Measurements from ENCODE around the gene BOLL.
"Not testable (repeated sequence)": the region's sequence is repeated elsewhere in the genome, so short reads cannot be mapped to it uniquely, and the experiment has no call there.

Gene BOLL

GRCh38 chr2:197760293-197760657 lies 24.8 kb downstream of the BOLL start:
- no peak for ATAC-seq (ENCODE audit: low read depth)
- H3K36me3 Mint-ChIP-seq = no peaks in the 10 kb centered on the region
- peaks cover 5% of the 10 kb centered on the region for H3K27me3 Mint-ChIP-seq
- no peak for DNase-seq (ENCODE audit: low spot score in 2 of 2)
- no peak overlapping the region for H3K4me3 Mint-ChIP-seq
- H3K4me1 Mint-ChIP-seq = no peaks in the 10 kb centered on the region
- H3K27ac Mint-ChIP-seq = no peak overlapping the region
- H3K9me3 Mint-ChIP-seq = peaks cover 10% of the 10 kb centered on the region

GRCh38 chr2:197759625-197760292 lies 25.4 kb downstream of the BOLL start:
- no peak overlapping the region for H3K4me3 Mint-ChIP-seq
- no peaks in the 10 kb centered on the region for H3K4me1 Mint-ChIP-seq
- H3K27me3 Mint-ChIP-seq = peaks cover 5% of the 10 kb centered on the region
- no peaks in the 10 kb centered on the region for H3K36me3 Mint-ChIP-seq
- no peak for ATAC-seq (ENCODE audit: low read depth)
- no peak for DNase-seq (ENCODE audit: low spot score in 2 of 2)
- peaks cover 10% of the 10 kb centered on the region for H3K9me3 Mint-ChIP-seq
- H3K27ac Mint-ChIP-seq = no peak overlapping the region

- no peak for DNase-seq (ENCODE audit: low spot score in 2 of 2)
- peaks cover 10% of the 10 kb centered on the region for H3K9me3 Mint-ChIP-seq
- H3K27ac Mint-ChIP-seq = no peak overlapping the region
- no peak overlapping the region for H3K4me3 Mint-ChIP-seq
- H3K36me3 Mint-ChIP-seq = no peaks in the 10 kb centered on the region
- no peaks in the 10 kb centered on the region for H3K4me1 Mint-ChIP-seq
- ATAC-seq (ENCODE audit: low read depth) = no peak
- peaks cover 5% of the 10 kb centered on the region for H3K27me3 Mint-ChIP-seq
These were observed 26.1 kb downstream of the BOLL start for GRCh38 chr2:197759013-197759412.

GRCh38 chr2:197740200-197740599 lies 44.9 kb downstream of the BOLL start:
- Mint-ChIP-seq H3K27ac (no peak overlapping the region), H3K36me3 (no peaks in the 10 kb centered on the region), H3K4me1 (no peaks in the 10 kb centered on the region), H3K27me3 (peaks cover 9% of the 10 kb centered on the region), H3K4me3 (no peak overlapping the region), H3K9me3 (no peaks in the 10 kb centered on the region)
- DNase-seq (ENCODE audit: low spot score in 2 of 2) (no peak), ATAC-seq (ENCODE audit: low read depth) (no peak)

- H3K4me1 Mint-ChIP-seq; H3K9me3 Mint-ChIP-seq; H3K4me3 Mint-ChIP-seq; ATAC-seq (ENCODE audit: low read depth); H3K36me3 Mint-ChIP-seq; H3K27ac Mint-ChIP-seq; DNase-seq (ENCODE audit: low spot score in 2 of 2); H3K27me3 Mint-ChIP-seq: not testable (repeated sequence)
These were observed 56.3 kb downstream of the BOLL start for GRCh38 chr2:197728555-197729544.

- Mint-ChIP-seq H3K9me3 (peaks cover 3% of the 10 kb centered on the region), H3K27ac (no peak overlapping the region), H3K4me1 (no peaks in the 10 kb centered on the region), H3K36me3 (peaks cover 1% of the 10 kb centered on the region), H3K27me3 (no peaks in the 10 kb centered on the region), H3K4me3 (no peak overlapping the region)
- ATAC-seq (ENCODE audit: low read depth) = no peak
- DNase-seq (ENCODE audit: low spot score in 2 of 2) = no peak
These were observed 58.1 kb downstream of the BOLL start for GRCh38 chr2:197727011-197727410.

GRCh38 chr2:197717863-197718262 lies 67.3 kb downstream of the BOLL start:
- Mint-ChIP-seq H3K9me3 (no peaks in the 10 kb centered on the region), H3K4me1 (peaks cover 5% of the 10 kb centered on the region), H3K27me3 (no peaks in the 10 kb centered on the region), H3K27ac (no peak overlapping the region), H3K4me3 (no peak overlapping the region), H3K36me3 (peaks cover 4% of the 10 kb centered on the region)
- DNase-seq (ENCODE audit: low spot score in 2 of 2) = no peak
- no peak for ATAC-seq (ENCODE audit: low read depth)

- H3K36me3 Mint-ChIP-seq = peaks cover 17% of the 10 kb centered on the region
- peaks cover 26% of the 10 kb centered on the region for H3K4me1 Mint-ChIP-seq
- no peak for ATAC-seq (ENCODE audit: low read depth)
- no peak overlapping the region for H3K27ac Mint-ChIP-seq
- DNase-seq (ENCODE audit: low spot score in 2 of 2) = no peak
- no peaks in the 10 kb centered on the region for H3K27me3 Mint-ChIP-seq
- H3K4me3 Mint-ChIP-seq = no peak overlapping the region
- H3K9me3 Mint-ChIP-seq = no peaks in the 10 kb centered on the region
These were observed 71.8 kb downstream of the BOLL start for GRCh38 chr2:197713271-197713670.

- H3K36me3 Mint-ChIP-seq = peaks cover 17% of the 10 kb centered on the region
- peaks cover 36% of the 10 kb centered on the region for H3K4me1 Mint-ChIP-seq
These were observed 73.5 kb downstream of the BOLL start for GRCh38 chr2:197711578-197711977.

GRCh38 chr2:197710424-197711042 lies 74.6 kb downstream of the BOLL start:
- peaks cover 42% of the 10 kb centered on the region for H3K4me1 Mint-ChIP-seq
- H3K36me3 Mint-ChIP-seq = peaks cover 15% of the 10 kb centered on the region
- H3K9me3 Mint-ChIP-seq = no peaks in the 10 kb centered on the region
- no peak overlapping the region for H3K4me3 Mint-ChIP-seq
- H3K27ac Mint-ChIP-seq = no peak overlapping the region
- no peaks in the 10 kb centered on the region for H3K27me3 Mint-ChIP-seq
- DNase-seq (ENCODE audit: low spot score in 2 of 2) = no peak
- peak; percentile 64 for ATAC-seq (ENCODE audit: low read depth)

More at GRCh38 chr2:197711578-197711977, 73.5 kb downstream of the BOLL start:
- no peak overlapping the region for H3K4me3 Mint-ChIP-seq
- H3K9me3 Mint-ChIP-seq = no peaks in the 10 kb centered on the region
- no peaks in the 10 kb centered on the region for H3K27me3 Mint-ChIP-seq
- ATAC-seq (ENCODE audit: low read depth) (no peak), DNase-seq (ENCODE audit: low spot score in 2 of 2) (no peak)
- H3K27ac Mint-ChIP-seq = no peak overlapping the region

GRCh38 chr2:197709140-197709539 lies 76.0 kb downstream of the BOLL start:
- H3K27ac Mint-ChIP-seq; ATAC-seq (ENCODE audit: low read depth); H3K27me3 Mint-ChIP-seq; DNase-seq (ENCODE audit: low spot score in 2 of 2); H3K9me3 Mint-ChIP-seq: not testable (repeated sequence)
- Mint-ChIP-seq H3K36me3 (peaks cover 14% of the 10 kb centered on the region), H3K4me1 (peaks cover 44% of the 10 kb centered on the region), H3K4me3 (peak overlapping the region; percentile 27)

- H3K9me3 Mint-ChIP-seq = no peaks in the 10 kb centered on the region
- H3K27ac Mint-ChIP-seq = no peak overlapping the region
- no peaks in the 10 kb centered on the region for H3K27me3 Mint-ChIP-seq
- H3K4me1 Mint-ChIP-seq = peaks cover 44% of the 10 kb centered on the region
- ATAC-seq (ENCODE audit: low read depth) (no peak), DNase-seq (ENCODE audit: low spot score in 2 of 2) (no peak)
- H3K36me3 Mint-ChIP-seq = peaks cover 13% of the 10 kb centered on the region
- no peak overlapping the region for H3K4me3 Mint-ChIP-seq
These were observed 76.8 kb downstream of the BOLL start for GRCh38 chr2:197708331-197708730.

- no peak overlapping the region for H3K27ac Mint-ChIP-seq
- no peak for ATAC-seq (ENCODE audit: low read depth)
- DNase-seq (ENCODE audit: low spot score in 2 of 2) = no peak
- H3K4me1 Mint-ChIP-seq = peaks cover 41% of the 10 kb centered on the region
- no peaks in the 10 kb centered on the region for H3K9me3 Mint-ChIP-seq
- H3K4me3 Mint-ChIP-seq = peak overlapping the region; percentile 90
- peaks cover 13% of the 10 kb centered on the region for H3K36me3 Mint-ChIP-seq
- H3K27me3 Mint-ChIP-seq = peaks cover 1% of the 10 kb centered on the region
These were observed 77.6 kb downstream of the BOLL start for GRCh38 chr2:197707316-197708213.
